Activated T-helper 9 cell treated with anti-CD3 and anti-CD28 coated beads, Interleukin-2, amount 50 U/mL, for 16 hours (primary cell): ENCODE measurements around the gene WDR48.

ENCODE experiments used
- DNase-seq: peaks from one replicate; pipeline ENCODE4 v3.0.0-alpha.2; 2020; ENCODE audit warnings: low read depth

Gene WDR48

DNA sequence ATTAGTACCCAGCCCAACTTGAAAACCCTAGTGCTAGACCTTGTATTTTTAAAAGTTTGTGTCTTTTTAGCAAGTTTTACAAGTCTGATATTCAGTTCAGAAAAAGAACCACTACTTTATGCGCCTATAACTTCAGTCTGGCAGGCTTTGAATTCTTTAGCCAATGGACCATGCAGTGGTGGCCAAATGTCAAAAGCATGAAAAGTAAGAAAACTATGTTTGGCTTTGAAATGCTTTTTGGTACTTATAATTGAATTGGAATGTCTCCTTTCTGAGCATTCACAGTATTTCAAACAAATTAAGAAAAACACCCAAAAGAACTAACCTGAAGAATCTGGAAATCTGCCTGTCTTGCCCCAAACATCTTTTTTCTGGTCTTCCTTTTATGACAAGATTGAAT lies 12.8 kb downstream of the WDR48 start:
- DNase-seq, result no peak

DNA sequence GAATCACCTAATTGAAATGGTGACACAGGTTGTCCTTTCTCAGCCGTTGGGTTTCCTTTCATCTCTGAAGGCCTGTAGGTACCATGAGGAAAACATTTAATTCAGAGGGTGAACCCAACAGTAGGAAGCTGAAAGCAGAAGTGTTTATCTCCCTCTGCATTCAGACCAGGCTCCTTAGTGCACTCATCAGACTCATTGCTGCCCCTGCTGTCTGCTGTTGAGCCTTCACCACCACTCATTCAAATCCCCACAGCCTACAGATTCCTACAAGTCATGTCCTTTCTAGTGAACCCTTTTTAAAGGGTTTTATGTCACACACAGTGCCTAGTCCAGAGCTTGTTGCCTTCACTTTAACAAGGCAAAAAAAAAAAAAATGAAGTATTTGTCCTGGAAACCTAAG lies 13.4 kb downstream of the WDR48 start:
- DNase-seq, result no peak

DNA sequence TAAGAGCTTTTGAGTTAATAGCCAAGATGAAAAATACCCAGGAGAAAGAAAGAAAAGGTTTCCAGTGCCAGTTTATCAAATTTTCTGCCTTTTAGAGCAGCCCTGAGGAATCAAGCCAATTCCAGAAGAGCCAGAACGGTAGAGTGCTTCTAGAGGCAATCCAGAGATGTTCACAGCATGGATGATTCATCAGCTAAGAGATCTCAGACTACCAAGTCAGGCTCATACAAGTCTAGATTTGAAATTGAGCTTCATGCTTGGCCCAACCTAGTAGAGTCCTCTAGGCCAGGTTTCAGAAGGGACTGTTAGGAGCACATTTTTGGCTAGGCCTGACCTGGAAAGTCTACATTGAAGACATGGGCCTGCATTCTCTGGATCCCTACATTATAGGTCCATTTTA lies 15.5 kb downstream of the WDR48 start:
- DNase-seq, result no peak

DNA sequence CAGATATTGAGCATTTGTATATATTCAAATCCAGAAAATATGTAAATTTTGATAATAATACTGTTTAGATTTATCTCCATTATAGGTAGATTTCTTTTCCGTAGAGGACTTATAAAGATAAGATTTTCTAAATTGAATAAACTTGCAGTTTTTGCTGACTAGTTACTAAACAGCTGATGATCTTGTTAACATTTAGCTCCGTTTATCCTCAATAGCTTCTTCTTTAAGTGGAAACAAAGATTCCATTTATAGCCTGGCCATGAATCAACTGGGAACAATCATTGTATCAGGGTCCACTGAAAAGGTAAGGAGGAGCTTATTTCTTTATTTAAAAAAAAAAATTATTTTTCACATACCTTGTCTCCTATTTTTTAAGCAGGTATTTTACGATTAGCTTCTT lies 16.7 kb downstream of the WDR48 start:
- DNase-seq, result no peak

DNA sequence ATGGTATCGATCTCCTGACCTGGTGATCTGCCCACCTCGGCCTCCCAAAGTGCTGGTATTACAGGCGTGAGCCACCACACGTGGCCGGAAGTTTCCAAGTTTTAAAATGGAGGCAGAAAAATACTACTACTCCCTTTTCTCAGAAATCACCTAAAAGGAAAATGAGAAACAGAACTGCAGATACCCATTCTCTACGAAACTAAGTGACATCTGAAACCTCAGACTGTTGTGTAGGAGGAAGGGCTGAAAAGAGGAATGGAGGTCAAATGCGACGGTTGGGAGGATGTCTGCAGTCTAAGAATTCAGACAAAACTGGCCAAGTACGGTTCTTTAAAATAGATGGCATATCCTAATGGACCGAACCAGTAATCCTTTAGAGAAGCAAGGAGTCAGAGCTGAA lies 24.1 kb downstream of the WDR48 start:
- no peak for DNase-seq

DNA sequence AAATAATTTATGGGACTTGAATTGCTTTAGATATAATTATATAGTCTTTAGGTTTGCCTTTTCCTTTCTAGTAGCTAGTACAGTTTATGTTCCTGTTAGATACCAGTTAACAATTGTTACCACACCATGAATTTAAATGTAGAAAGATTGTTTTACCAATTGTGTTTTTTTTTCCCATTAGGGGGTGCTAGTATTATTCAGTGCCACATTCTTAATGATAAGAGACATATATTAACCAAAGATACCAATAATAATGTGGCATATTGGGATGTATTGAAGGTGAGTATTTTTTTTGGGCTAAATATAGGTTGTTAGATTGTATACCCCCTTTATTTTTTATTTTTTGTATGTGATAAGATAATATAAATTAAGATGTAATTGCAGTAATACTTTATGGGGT lies 27.7 kb downstream of the WDR48 start:
- no peak for DNase-seq

DNA sequence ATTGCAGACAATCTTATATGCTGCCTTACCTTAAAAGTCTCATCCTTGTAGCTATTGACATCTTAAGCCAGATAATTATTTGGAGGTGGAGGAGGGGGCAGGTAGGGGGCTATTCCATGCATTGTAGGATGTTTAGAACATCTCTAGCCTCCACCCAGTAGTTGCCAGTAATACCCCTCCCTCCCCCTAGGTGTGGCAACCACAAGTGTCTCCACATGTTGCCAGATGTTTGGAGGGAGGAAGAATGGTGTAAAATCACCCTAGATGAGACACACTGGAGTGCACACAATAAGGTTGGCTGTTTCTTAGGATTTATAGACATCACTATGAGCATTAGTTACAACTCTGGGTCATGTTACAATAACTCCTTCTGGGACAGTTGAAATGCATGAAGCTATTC lies 28.2 kb downstream of the WDR48 start:
- DNase-seq, result no peak

DNA sequence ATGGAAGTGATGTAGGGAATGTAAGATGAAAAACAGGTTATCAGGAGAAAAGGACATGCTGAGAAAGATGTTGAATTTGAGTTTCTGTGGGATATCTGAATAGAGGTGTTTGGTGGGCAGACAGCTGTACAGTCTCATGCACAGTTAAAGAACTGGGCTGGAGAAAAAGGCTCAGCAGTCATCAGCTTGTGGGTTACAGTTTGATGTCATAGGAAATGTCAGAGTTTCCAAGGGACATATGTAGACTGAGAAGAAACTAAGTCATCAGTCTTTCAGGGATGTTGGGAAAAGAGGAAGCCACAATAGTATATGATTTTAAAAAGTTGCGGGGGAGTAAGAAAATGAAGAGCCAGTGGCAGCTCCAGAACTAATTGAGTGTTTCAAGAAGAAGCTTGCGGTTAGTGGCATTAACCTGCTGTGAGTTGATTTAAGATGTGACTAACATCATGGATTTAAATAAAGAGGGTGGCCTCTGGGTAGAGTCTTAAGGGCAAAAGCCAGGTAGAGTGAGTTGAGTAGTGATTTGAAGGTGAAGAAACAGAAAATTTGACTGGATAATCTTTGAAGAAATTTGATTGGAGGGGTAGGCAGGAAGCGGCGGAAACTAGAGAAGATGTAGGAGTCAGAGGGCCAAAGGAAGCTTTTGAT lies 31.0 kb downstream of the WDR48 start:
- DNase-seq, result no peak

DNA sequence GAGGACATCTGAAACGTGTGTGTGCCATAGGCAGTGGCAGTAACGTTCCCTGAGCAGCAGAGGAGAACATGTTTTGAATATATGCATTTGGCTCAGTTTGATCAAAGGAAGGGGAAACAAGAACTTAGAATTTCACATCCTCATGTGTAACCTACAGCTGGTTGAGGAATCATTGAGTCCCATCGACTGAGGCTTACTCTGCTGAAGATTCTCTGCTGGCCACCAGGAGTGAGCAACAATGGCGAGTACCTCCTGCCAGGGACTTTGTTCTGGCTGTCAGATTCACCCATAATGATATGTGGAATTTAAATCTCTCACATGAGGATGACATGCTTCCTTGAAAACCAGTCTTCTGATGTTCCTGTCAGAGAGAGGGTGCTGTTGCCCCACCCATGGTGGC lies 34.3 kb downstream of the WDR48 start:
- no peak for DNase-seq

DNA sequence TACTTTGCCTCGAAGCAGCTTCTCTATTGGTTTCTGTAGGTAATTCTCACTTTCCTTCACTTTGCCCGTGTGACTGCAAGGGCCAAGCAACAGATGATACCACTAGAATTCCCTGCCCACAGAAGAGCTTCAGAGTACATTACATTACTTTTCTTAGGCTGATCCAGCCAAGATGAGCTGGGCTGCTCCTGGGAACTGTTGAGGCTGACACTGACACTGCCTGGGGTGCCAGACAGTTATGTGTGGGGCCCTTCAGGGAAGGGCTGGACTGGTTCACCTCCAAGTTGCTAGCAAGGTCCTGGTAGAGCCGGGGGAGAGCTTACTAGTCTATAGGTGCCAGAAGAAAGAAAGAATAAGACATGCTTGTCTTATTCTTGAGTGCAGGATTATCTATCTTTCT lies 36.6 kb downstream of the WDR48 start:
- no peak for DNase-seq

DNA sequence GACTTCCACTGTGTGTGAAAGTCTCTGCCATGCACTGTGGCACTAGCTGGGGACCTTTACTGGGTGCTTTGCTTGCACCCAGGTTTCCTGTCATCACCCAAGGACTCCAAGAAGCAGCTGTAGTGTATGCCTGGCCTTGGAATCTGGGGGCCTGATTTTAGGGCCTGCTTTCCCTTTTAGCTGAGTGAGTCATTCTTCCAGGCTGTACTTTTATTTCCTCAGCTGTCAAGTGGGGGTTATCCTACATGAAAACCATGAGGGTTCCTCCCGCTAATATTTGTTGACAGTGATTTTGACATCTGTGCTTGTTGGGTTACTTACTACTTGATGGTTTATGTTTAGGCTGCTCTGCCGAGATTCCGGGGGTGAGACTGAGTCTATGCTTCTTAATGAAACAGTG lies 37.1 kb downstream of the WDR48 start:
- DNase-seq, result no peak

DNA sequence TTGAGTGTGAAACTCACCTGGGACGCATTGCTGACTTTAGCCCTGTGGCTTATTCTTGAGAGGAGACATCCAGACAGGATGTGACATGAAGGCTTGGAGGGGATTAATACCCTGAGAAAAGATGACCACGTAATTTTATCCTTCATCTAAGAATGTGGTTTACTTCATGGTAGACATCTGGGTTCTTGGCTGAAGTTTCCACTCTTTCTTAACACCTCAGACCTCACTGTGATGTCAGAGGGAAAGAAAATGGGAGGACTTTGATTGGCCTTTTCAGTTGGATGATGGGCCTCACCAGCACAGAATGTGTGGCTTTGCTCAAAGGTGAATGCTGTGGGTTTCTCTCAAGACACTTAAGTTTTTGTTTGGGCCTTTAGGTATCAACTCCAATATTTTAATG lies 39.1 kb downstream of the WDR48 start:
- no peak for DNase-seq

DNA sequence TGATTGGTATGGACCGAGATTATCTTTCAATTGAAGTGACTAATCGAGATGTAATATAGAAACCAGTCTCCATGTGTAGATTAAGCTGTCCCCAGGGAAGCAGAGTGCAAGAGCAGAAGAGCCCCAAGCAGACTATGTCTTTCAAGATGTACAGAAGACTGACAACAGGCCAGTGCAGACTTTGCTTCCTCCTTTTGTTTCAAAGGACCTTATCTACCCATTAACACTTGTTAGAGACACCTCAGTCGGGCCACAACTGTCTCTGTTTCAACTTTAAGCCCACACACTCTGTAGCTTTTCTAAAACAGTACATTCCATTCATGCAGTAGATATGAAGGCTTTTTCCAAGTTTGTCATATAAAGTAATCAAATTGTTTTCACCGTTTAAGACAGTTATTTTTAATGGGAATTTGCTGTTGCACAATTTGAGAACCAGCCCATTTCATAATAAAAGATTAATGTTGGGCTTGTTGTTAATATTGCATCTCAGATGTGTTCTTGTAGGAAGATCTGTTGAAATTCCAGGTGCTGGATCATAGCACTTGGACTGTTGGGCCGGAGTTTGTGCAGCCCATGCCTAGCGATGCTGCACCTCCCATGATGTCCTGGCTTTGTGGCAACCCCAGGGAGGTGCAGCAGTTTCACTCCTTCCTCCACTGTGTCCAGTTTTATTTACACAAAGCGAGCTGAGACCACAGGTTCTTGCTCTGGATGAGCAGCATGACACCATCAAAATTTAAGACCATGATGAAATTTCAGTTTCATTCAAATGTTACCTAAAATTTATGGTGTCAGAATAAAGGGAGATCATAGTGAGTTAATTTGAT lies 43.2 kb downstream of the WDR48 start:
- no peak for DNase-seq

DNA sequence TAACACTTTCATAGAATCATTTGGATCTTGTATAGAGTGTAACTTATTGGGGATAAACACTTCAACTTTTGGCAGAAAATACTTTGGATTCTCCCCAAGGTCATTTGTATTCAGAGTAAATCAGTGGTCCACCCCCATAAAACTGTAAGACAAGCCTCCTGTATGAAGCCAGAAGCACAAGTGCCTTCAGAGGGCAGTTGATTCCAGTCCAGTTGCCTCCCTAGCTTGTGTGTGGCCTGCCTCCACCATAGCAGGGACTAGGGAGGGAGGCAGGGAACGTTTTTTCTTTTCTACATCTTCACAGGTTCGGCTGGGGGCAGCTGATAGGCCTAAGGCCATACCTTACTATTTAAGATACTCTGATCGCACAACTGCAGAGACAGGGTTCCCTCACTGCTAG lies 44.0 kb downstream of the WDR48 start:
- no peak for DNase-seq

DNA sequence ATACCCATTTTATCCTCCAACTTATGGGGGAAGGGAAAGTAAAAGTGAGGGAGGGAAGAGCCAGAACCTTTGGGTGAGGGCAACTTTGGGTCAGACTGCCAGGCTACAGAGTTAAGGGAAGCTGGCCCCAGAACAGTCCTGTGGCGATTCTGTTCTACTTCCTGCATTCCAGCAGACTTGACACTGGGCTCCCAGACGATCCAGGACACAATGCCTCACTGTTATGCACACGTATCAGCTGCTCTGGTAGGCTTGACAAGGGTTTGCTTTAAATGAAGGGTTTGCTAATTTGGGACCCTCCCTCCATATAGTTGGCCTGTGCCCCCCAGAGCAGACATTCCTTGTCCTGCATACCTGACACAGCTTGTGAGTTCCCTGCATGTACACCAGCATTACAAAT lies 45.0 kb downstream of the WDR48 start:
- no peak for DNase-seq

DNA sequence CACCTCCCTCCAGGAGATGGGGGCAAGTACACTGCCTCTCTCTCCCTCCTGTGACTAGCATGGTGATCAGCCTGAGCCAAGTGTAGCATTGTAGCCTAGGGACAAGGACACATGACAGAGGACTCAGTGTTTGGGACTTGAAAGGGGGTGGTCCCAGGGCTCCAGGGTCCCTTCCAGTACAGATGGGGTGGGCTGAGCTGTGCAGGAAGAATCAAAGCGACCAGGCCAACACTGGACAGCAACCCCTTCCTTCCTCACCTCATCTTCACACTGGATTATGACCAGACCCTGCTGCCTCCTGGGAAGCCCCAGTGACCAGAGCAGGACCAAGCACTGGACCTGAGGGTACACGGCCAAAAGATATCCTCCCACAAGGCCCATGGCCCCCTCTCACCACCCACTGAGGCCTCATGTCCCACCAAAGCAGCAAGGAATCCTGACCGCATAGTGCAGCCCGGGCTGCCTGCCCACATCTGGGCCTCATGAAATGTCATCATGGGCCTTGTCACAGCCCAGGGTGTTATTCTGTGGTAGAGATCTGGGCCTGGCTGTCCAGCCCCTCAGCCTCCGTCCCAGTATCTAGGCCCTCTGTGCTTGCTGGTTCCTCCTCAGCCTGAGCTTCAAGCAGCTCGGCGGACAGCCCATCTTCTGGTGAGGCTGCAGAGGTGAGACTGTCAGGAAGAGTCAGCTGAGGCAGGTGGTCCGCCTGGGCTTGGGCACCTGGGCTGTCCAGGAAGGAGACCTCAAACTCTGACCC lies 46.1 kb downstream of the WDR48 start:
- DNase-seq, result no peak

DNA sequence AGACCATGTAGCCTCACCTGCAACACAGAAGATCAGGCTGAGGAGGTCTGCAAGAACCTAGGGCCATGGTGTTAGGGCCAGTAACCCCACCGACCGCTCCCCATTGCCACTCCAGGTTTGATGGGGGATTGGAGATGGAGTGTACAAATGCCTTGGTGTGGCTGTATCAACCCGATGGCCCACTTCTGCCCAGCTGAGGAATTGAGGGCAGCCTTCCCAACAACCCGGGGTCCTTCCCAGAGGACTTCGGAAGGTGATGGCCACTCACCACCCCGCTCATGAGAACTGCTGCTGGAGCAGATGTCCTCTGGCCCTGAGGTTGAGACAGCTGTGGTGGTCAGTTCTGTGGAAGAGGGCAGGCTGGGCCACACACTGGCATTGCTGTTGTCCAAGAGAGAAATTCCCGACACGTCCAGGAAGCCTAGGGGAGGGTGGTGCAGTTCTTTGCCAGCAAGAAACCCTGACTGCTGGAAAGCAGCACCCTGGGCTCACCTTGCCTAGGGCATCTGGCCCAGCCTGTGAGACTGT lies 46.7 kb downstream of the WDR48 start:
- DNase-seq, result no peak

DNA sequence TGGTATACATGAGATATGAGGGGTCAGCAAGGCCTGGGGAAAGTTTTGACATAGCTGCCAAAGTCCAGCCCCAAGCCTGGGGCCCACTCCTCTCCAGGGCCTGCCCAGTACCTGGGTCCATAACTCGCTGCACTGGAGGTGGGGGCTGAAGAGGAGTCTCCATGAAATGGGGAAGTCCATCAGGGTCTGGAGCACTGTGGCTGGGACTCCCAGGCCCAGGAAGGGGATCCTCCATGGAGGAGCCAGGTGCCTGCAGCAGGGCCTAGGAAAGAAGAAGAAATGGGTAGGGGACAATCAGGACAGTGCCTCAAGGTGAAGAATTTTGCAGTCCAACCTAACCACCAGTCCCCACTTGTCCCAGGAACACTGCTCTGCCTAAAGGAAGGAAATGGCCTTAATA lies 47.4 kb downstream of the WDR48 start:
- no peak for DNase-seq

DNA sequence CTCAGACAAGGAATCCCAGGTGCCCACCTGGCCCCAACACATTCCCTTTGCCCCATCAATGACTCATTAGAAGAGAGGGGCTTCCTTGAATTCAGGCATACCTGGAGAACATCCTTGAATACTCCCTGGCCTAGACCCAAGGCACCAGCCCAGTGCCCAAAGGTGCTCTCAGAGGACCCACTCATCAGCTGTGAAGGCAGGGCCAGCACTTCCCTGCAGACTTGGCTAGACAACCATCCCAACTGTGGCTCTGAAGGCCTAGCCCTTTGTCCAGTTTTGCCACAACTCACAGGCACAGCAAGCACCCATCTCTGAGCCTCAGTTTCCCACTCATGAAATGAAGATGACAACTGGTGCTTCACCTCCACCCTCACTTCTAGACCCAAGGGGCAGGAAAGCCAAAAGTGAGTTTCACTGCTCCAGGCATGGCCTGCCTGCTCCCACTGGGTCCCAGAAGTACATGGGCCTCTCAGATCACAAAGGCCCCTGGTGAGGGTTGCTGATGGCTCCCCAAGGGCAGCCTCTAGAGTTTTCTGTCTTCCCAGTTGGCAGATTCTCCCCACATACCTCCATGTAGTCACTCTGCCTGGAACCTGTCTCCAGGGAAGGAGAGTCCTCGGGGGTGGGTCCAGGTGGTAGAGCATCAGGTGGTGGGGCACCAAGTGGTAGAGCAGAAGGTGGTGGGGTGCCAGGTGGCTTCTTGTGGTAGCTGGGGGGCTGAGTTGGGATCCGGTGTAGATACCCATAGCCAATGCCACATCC lies 48.1 kb downstream of the WDR48 start:
- DNase-seq, result no peak

DNA sequence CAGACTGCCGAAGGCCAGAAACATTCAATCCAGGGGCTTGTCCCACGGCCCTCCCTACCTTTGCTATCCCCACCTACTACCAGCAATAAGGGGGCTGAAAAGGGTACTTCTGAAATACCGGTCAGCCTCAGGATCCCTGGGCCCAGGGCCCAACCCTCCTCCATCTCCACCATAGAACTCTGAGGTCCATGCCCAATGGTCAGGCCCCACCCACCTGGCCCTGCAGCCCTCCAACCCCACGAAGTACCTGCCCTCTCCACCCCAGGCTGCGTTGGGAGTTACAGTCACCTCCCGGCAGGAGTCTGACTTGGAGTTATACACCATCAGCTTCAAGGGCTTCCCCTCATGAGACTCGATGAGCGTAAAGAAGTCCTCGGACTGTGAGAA lies 48.7 kb downstream of the WDR48 start:
- DNase-seq, result no peak

DNA sequence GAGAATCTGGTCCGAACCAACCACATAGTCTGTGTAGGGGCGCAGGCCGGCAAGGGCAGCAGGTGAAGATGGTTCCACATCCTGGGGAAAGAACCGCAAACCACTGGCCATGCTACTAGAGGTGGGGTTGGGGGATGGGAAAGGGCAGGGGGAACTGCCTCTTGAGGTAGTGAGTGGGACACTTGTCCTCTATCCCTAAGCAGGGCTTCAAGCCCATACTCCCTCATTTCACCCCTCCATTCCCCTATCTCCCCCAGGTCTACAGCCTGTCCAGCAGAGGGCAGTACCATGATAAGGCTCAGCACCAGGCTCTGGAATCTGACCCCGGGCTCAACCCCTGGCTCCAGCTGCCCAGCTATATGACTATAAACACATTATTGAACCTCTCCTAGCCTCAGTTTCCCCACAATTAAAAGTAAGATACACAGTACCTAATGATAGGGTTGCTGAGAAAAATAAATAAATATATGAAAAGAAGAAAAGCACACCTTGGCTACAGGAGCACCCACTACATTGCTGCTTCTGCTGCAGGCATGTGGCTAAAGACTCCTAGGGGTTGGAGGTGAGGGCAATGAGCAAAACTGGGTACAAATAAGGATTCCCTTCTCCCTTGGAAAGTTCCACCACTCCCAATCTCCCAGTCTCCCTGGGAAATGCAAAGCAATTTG lies 49.3 kb downstream of the WDR48 start:
- no peak for DNase-seq
